ENCODE data around the gene PBX4.

The PBX4 gene

GRCh38 chr19:19544257-19544953 is 74.1 kb downstream of the PBX4 start:
- no peaks in the 10 kb centered on the region for H3K79me2 ChIP-seq (ENCODE audit: control insufficient read depth, insufficient read depth, low read length, unreplicated experiment)
- H2AFZ ChIP-seq (ENCODE audit: low read length, unreplicated experiment) = no peak overlapping the region
- H3K4me1 ChIP-seq (ENCODE audit: control insufficient read depth, insufficient read depth, low read length, unreplicated experiment) = no peaks in the 10 kb centered on the region
- H3K27ac ChIP-seq (ENCODE audit: low read depth, low read length) = no peak overlapping the region
- no peaks in the 10 kb centered on the region for H3K36me3 ChIP-seq (ENCODE audit: insufficient read depth, low read length)
- H3K27me3 ChIP-seq (ENCODE audit: insufficient read depth, low read length) = no peaks in the 10 kb centered on the region
- no peak overlapping the region for H3K4me3 ChIP-seq (ENCODE audit: low read depth, low read length)

GRCh38 chr19:19543640-19544039 is 74.8 kb downstream of the PBX4 start:
- H2AFZ ChIP-seq (ENCODE audit: low read length, unreplicated experiment) = no peak overlapping the region

GRCh38 chr19:19543101-19543500 is 75.4 kb downstream of the PBX4 start:
- no peaks in the 10 kb centered on the region for H3K79me2 ChIP-seq (ENCODE audit: control insufficient read depth, insufficient read depth, low read length, unreplicated experiment)
- no peaks in the 10 kb centered on the region for H3K36me3 ChIP-seq (ENCODE audit: insufficient read depth, low read length)
- no peaks in the 10 kb centered on the region for H3K27me3 ChIP-seq (ENCODE audit: insufficient read depth, low read length)
- no peak overlapping the region for H3K4me3 ChIP-seq (ENCODE audit: low read depth, low read length)
- H2AFZ ChIP-seq (ENCODE audit: low read length, unreplicated experiment) = no peak overlapping the region
- no peak overlapping the region for H3K27ac ChIP-seq (ENCODE audit: low read depth, low read length)
- peaks cover 4% of the 10 kb centered on the region for H3K4me1 ChIP-seq (ENCODE audit: control insufficient read depth, insufficient read depth, low read length, unreplicated experiment)

More at GRCh38 chr19:19543640-19544039, 74.8 kb downstream of the PBX4 start:
- H3K4me3 ChIP-seq (ENCODE audit: low read depth, low read length) = no peak overlapping the region
- no peaks in the 10 kb centered on the region for H3K79me2 ChIP-seq (ENCODE audit: control insufficient read depth, insufficient read depth, low read length, unreplicated experiment)
- no peaks in the 10 kb centered on the region for H3K27me3 ChIP-seq (ENCODE audit: insufficient read depth, low read length)
- H3K27ac ChIP-seq (ENCODE audit: low read depth, low read length) = no peak overlapping the region
- no peaks in the 10 kb centered on the region for H3K4me1 ChIP-seq (ENCODE audit: control insufficient read depth, insufficient read depth, low read length, unreplicated experiment)
- H3K36me3 ChIP-seq (ENCODE audit: insufficient read depth, low read length) = no peaks in the 10 kb centered on the region

GRCh38 chr19:19542507-19542906 is 76.0 kb downstream of the PBX4 start:
- no peaks in the 10 kb centered on the region for H3K36me3 ChIP-seq (ENCODE audit: insufficient read depth, low read length)
- no peak overlapping the region for H3K4me3 ChIP-seq (ENCODE audit: low read depth, low read length)
- H3K27ac ChIP-seq (ENCODE audit: low read depth, low read length) = no peak overlapping the region
- peaks cover 4% of the 10 kb centered on the region for H3K4me1 ChIP-seq (ENCODE audit: control insufficient read depth, insufficient read depth, low read length, unreplicated experiment)
- no peaks in the 10 kb centered on the region for H3K79me2 ChIP-seq (ENCODE audit: control insufficient read depth, insufficient read depth, low read length, unreplicated experiment)
- H3K27me3 ChIP-seq (ENCODE audit: insufficient read depth, low read length) = no peaks in the 10 kb centered on the region
- H2AFZ ChIP-seq (ENCODE audit: low read length, unreplicated experiment) = no peak overlapping the region

- H3K79me2 ChIP-seq (ENCODE audit: control insufficient read depth, insufficient read depth, low read length, unreplicated experiment) = no peaks in the 10 kb centered on the region
- H3K27ac ChIP-seq (ENCODE audit: low read depth, low read length) = no peak overlapping the region
- H3K4me3 ChIP-seq (ENCODE audit: low read depth, low read length) = no peak overlapping the region
- no peaks in the 10 kb centered on the region for H3K36me3 ChIP-seq (ENCODE audit: insufficient read depth, low read length)
- H3K4me1 ChIP-seq (ENCODE audit: control insufficient read depth, insufficient read depth, low read length, unreplicated experiment) = peaks cover 4% of the 10 kb centered on the region
- H2AFZ ChIP-seq (ENCODE audit: low read length, unreplicated experiment) = no peak overlapping the region
- no peaks in the 10 kb centered on the region for H3K27me3 ChIP-seq (ENCODE audit: insufficient read depth, low read length)
These were observed 76.9 kb downstream of the PBX4 start for GRCh38 chr19:19541616-19542015.

- peak overlapping the region; percentile 50 for H2AFZ ChIP-seq (ENCODE audit: low read length, unreplicated experiment)
- no peaks in the 10 kb centered on the region for H3K27me3 ChIP-seq (ENCODE audit: insufficient read depth, low read length)
- no peaks in the 10 kb centered on the region for H3K79me2 ChIP-seq (ENCODE audit: control insufficient read depth, insufficient read depth, low read length, unreplicated experiment)
- peak overlapping the region; percentile 54 for H3K4me3 ChIP-seq (ENCODE audit: low read depth, low read length)
- no peaks in the 10 kb centered on the region for H3K36me3 ChIP-seq (ENCODE audit: insufficient read depth, low read length)
- H3K27ac ChIP-seq (ENCODE audit: low read depth, low read length) = no peak overlapping the region
- peaks cover 4% of the 10 kb centered on the region for H3K4me1 ChIP-seq (ENCODE audit: control insufficient read depth, insufficient read depth, low read length, unreplicated experiment)
These were observed 77.6 kb downstream of the PBX4 start for GRCh38 chr19:19540715-19541515.

GRCh38 chr19:19540064-19540714 is 78.3 kb downstream of the PBX4 start:
- Histone ChIP-seq H3K36me3 (ENCODE audit: insufficient read depth, low read length) (no peaks in the 10 kb centered on the region), H3K79me2 (ENCODE audit: control insufficient read depth, insufficient read depth, low read length, unreplicated experiment) (no peaks in the 10 kb centered on the region), H3K4me1 (ENCODE audit: control insufficient read depth, insufficient read depth, low read length, unreplicated experiment) (peaks cover 4% of the 10 kb centered on the region), H3K4me3 (ENCODE audit: low read depth, low read length) (peak overlapping the region; percentile 54; the same call in 1 of the 2 replicates), H2AFZ (ENCODE audit: low read length, unreplicated experiment) (no peak overlapping the region), H3K27me3 (ENCODE audit: insufficient read depth, low read length) (no peaks in the 10 kb centered on the region), H3K27ac (ENCODE audit: low read depth, low read length) (no peak overlapping the region)

GRCh38 chr19:19539698-19540063 is 78.8 kb downstream of the PBX4 start:
- Histone ChIP-seq H3K27ac (ENCODE audit: low read depth, low read length) (no peak overlapping the region), H3K36me3 (ENCODE audit: insufficient read depth, low read length) (no peaks in the 10 kb centered on the region), H3K27me3 (ENCODE audit: insufficient read depth, low read length) (no peaks in the 10 kb centered on the region), H3K4me3 (ENCODE audit: low read depth, low read length) (no peak overlapping the region), H3K79me2 (ENCODE audit: control insufficient read depth, insufficient read depth, low read length, unreplicated experiment) (no peaks in the 10 kb centered on the region), H3K4me1 (ENCODE audit: control insufficient read depth, insufficient read depth, low read length, unreplicated experiment) (peaks cover 4% of the 10 kb centered on the region), H2AFZ (ENCODE audit: low read length, unreplicated experiment) (no peak overlapping the region)

- Histone ChIP-seq H3K4me3 (ENCODE audit: low read depth, low read length) (peak overlapping the region; percentile 63; the same call in 1 of the 2 replicates), H3K4me1 (ENCODE audit: control insufficient read depth, insufficient read depth, low read length, unreplicated experiment) (peaks cover 4% of the 10 kb centered on the region), H3K36me3 (ENCODE audit: insufficient read depth, low read length) (no peaks in the 10 kb centered on the region), H3K79me2 (ENCODE audit: control insufficient read depth, insufficient read depth, low read length, unreplicated experiment) (no peaks in the 10 kb centered on the region), H3K27me3 (ENCODE audit: insufficient read depth, low read length) (no peaks in the 10 kb centered on the region), H2AFZ (ENCODE audit: low read length, unreplicated experiment) (no peak overlapping the region), H3K27ac (ENCODE audit: low read depth, low read length) (no peak overlapping the region)
These were observed 79.7 kb downstream of the PBX4 start for GRCh38 chr19:19538785-19539166.

- peaks cover 4% of the 10 kb centered on the region for H3K4me1 ChIP-seq (ENCODE audit: control insufficient read depth, insufficient read depth, low read length, unreplicated experiment)
- no peaks in the 10 kb centered on the region for H3K79me2 ChIP-seq (ENCODE audit: control insufficient read depth, insufficient read depth, low read length, unreplicated experiment)
- H3K27ac ChIP-seq (ENCODE audit: low read depth, low read length) = no peak within 1 kb of the TSS
- H3K36me3 ChIP-seq (ENCODE audit: insufficient read depth, low read length) = no peaks in the 10 kb centered on the region
- no peaks in the 10 kb centered on the region for H3K27me3 ChIP-seq (ENCODE audit: insufficient read depth, low read length)
- peak within 1 kb of the TSS; percentile 38 for H2AFZ ChIP-seq (ENCODE audit: low read length, unreplicated experiment)
- H3K4me3 ChIP-seq (ENCODE audit: low read depth, low read length) = peak within 1 kb of the TSS; percentile 63; the same call in 1 of the 2 replicates
These were observed 80.3 kb downstream of the PBX4 start, which contains the start of gene CILP2 for GRCh38 chr19:19538061-19538784. Gene CILP2, plus strand, starts transcription at chr19:19538265. Its CDS starts 85 bp downstream, at chr19:19538350.

All from ACC112 (cell line).